ENCODE results near the gene CCDC57.
"Not testable (repeated sequence)": the region's sequence is repeated elsewhere in the genome, so short reads cannot be mapped to it uniquely, and the experiment has no call there.

Gene CCDC57

DNA sequence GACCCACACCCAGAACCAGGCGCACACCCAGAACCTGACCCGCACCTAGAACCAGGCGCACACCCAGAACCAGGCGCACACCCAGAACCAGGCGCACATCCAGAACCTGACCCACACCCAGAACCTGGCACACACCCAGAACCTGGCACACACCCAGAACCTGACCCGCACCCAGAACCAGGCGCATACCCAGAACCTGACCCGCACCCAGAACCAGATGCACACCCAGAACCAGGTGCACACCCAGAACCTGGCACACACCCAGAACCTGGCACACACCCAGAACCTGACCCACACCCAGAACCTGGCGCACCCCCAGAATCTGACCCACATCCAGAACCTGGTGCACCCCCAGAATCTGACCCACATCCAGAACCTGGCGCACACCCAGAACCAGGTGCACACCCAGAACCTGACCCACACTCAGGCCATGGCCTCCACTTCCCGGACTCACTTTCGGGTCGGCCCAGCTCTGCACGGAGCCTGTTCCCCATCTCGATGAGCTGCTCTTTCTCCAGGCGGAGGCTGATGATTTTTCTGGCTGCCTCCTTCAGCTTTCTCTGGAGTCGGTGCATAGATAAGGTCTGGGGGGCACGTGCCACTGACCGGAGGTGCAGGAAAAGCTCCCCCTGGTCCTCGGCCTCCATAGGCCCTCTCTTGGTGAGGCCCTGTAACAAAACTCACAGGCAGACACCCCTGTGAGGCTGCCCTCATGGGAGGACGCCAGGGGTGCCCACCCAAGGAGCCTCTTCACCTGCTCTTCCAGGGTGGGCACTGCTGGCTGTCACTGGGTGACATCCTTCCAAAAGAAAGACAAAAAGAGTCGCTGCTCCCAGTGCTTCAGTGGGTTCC, 61.3 kb downstream of the CCDC57 start:
- no peak for DNase-seq

DNA sequence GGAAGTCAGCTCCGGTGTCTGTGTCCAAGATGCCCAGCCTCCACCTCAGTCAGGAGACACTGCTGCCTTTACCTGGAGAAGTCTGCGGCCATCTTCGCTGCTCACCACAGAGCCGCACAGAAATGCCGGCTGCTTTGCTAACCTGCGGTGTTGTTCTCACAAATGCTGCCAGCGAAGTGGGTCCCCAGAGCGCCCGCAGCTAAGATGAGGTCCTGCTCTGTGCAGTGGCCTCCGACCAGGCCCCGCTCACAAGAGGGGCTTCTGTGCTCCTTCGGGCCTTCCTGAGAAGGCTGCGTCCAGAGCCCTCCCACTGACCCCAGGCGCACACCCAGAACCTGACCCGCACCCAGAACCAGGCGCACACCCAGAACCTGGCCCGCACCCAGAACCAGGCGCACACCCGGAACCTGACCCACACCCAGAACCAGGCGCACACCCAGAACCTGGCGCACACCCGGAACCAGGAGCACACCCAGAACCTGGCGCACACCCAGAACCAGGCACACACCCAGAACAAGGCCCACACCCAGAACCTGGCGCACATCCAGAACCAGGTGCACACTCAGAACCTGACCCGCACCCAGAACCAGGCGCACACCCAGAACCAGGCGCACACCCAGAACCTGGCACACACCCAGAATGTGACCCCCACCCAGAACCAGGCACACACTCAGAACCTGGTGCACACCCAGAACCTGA, 63.1 kb downstream of the CCDC57 start:
- DNase-seq, result no peak

DNA sequence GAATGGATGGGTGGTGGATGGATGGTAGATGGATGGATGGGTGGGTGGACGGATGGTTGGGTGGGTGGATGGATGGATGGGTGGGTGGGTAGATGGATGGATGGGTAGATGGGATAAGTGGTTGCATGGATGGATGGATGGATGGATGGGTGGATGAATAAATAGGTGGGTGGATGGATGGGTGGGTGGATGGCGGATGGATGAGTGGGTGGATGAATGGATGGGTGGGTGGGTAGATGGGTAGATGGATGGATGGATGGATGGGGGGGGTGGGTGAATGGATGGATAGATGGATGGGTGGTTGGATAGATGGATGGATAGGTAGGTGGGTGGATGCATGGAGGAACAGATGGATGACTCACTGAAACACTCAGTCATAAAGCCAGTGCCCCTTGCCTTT, 63.6 kb downstream of the CCDC57 start:
- no peak for DNase-seq

DNA sequence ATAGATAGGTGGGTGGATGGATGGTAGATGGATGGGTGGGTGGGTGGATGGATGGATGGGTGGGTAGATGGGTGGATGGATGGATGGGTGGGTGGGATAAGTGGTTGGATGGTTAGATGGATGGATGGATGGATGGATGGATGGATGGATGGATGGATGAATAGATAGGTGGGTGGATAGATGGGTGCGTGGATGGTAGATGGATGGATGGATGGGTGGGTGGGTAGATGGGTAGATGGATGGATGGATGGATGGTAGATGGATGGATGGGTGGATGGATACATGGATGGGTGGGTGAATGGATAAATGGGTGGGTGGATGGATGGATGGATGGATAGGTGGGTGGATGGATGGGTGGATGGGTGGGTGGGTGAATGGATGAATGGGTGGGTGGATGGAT, 64.6 kb downstream of the CCDC57 start:
- no peak for DNase-seq

DNA sequence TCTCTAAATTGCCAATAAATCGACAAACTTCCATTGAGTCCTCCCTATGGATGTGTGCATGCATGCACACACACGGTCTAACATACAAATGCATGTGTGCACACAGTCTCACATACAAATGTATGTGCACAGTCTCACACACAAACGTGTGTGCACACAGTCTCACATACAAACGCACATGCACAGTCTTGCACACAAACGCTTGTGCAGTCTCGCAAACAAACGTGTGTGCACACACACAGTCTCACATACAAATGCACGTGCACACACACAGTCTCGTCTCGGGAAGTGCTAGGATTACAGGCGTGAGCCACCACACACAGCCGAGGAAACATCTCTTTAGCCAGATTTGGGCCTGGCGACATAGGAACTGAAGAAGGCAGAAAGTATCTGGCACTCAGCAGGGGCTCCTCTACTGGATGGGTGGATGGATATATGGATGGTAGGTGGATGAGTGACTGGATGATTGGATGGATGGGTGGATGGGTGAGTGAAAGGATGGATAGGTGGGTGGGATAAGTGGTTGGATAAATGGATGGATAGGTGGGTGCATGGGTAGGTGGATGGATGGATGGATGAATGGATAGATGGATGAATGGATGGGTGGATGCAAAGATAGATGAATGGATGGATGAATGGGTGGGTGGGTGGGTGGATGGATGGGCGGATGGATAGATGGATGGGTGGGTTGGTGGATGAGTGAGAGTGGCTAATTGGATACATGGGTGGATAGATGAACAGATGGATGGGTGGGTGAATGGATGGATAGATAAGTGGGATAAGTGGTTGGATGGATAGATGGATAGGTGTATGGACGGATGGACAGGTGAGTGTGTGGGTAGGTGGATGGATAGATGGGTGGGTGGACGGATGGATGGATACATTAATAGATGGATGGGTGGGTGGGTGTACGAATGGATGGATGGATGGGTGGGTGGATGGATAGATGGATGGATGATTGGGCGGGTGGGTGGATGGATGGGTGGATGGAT, 65.7 kb downstream of the CCDC57 start:
- DNase-seq, result no peak

DNA sequence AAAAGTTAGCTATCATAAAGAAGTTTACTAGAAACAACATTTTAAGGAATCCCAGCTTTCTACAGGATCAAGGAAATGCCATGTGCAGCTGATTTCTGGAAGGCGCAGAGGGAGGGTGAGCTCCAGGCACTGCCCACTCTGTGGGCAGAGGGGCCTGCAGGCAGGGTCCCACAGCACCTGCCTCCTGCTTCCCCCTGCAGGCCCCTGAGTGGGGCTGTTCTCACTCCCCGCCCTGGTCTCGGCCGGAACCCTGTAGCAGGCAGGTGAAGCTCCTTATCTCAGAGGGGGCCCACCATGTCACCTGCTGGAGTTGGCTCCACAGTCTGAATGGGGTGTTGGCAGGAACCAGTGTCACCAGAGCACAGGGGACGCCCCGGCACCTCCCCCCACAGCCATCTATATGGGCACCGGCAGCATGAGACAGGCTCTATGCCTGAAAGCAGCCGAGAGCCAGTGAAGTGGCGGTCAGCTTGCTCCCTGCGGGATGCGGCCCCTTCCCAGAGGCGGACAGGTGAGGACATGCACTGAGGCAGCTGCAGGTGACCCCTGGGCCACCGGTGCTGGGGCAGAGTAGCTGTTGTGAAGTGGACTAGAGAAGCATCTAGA, 67.0 kb downstream of the CCDC57 start:
- no peak for DNase-seq

DNA sequence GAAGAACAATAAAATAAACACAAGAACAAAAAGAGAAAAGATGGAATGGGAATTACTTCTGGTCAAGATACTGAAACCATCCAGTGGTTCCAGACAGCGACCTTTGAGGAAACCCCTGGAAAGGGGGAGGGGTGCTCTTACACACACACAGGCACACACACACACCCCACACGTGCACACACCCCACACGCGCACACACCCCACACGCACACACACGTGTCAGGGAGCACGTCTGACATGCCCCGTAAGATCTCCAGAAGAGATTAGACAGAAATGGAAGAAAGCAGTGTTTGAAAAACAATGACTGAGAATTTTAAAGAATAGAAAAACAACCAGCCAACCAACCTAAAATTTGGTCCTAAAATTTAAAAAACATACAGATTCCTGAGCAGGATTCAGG, 69.3 kb downstream of the CCDC57 start:
- no peak for DNase-seq

DNA sequence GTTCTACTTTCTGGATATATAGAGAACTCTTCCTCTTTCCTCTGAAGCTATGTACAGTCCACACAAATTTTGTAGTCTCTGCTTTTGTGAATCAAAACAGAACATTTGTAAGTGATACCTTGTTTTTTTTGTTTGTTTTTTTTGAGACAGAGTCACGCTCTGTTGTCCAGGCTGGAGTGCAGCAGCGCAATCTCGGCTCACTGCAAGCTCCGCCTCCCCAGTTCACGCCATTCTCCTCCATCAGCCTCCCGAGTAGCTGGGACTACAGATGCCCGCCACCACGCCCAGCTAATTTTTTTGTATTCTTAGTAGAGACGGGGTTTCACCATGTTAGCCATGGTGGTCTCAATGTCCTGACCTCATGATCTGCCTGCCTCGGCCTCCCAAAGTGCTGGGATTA, 72.7 kb downstream of the CCDC57 start:
- DNase-seq, result not testable (repeated sequence)

DNA sequence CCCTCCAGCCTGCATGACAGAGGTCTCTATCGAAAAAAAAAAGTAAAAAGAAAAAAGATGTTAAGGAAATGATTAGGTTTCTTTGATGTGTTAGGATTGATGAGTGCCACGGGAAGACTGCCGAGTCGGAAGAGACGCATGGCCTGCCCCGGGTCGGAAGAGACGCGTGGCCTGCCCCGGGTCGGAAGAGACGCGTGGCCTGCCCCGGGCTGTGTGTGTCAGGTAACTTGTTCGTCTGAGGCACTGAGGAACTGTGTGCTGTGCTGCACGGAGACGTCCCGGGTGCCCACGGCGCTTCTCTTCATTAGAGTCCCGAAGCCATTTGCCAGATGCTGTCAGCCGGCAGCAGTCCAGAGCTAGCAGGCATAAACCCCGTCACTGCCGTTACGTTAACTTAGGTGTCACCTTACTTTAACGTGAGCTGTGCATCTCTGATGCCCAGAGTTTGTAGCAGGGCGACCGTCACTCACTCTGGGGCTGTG, 74.1 kb downstream of the CCDC57 start:
- no peak for DNase-seq

DNA sequence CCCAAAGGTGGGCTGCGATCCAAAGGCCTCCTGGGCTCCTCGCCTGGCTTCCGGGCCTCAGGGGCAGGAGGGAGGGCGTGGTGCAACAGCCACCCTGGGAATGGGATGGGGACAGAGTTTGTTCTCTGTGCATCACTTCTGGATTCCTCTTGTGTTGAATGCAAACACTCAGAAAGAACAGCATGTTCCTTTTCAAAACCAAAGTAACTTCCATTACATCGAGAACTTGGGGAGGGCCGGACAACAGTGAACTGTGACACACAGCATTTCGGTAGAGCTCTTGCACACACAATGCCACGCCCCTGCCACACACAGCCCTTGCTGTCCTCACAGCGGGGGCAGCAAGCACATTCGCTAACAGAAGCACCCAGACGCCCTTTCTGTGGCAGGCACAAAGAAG, 78.5 kb downstream of the CCDC57 start:
- peak in 1 of 2 experiments; percentile 19 for DNase-seq

DNA sequence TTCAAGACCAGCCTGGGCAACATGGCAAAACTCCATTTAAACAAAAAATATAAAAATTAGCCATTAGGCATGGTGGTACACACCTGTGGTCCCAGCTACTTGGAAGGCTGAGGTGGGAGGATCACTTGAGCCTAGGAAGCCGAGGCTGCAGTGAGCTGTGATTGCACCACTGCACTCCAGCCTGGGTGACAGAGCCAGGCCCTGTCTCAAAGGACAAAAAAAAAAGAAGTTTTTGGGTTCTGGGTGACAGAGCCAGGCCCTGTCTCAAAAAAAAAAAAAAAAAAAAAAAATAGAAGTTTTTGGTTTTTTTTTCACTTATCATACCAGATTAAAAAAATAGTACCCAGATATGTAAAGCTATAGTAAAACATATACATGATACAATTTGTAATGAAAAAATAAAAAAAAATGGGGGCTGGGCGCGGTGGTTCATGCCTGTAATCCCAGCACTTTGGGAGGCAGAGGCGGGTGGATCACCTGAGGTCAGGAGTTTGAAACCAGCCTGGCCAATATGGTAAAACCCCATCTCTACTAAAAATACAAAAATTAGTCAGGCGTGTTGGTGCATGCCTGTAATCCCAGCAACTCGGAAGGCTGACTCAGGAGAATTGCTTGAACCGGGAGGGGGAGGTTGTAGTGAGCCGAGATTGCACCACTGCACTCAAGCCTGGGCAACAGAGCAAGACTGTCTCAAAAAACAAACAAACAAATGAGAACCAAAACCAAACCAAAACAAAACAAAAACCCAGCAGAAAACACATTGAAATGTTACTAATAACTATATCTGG, 79.3 kb downstream of the CCDC57 start:
- not testable (repeated sequence) for DNase-seq

DNA sequence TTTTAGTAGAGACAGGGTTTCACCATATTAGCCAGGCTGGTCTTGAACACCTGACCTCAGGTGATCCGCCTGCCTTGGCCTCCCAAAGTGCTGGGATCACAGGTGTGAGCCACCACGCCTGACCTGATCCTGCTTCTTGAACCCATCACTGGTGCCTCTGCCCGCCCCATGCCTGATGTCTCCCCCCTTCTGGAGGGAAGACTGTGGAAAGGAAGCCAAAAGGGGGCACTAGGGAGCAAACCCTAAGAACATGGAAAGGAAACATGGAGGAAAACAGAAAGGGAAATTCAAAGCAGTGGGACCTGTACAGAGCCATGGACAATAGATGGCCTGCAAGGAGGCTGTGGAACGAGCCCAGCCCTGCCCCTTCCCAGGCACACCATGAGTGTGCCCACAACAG, 83.5 kb downstream of the CCDC57 start:
- no peak for DNase-seq

DNA sequence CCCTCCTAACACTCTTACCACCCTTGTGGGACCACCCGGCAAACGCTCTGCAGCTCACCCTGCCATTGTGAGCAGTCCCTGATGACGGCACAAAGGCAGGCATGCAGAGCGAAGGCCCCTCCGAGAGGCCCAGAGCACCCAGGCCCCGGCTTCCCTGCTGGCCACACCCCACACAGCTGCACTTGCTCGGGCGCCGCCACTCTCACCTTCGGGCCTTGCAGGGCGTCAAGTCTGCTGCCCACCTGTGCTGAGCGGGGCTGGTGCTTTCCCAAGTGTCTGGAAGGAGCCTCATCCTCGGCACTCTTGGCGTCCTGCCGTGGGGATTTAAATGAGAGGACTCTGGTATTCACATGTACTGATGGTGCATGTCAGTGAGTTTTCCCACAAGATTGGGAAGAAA, 84.4 kb downstream of the CCDC57 start:
- DNase-seq, result no peak

DNA sequence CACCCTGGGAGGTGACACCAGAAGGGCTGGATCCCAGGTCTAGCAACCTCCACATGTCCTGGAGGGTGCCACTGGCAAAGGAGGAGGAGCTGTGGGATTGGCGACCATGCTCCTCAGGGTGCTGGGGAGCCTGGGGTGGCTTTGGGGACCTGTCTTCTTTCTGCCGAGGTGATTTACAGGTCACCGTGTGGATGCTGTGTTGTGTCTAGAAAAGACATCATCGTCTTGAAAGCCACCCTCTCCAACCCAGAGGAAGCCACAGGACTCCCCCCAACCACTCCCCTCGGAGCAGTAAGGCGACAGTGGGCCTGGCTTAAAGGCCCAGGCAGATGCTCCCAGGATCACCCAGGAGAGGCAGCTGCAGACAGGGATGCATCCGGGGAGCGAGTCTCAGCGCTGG, 84.9 kb downstream of the CCDC57 start:
- no peak for DNase-seq

DNA sequence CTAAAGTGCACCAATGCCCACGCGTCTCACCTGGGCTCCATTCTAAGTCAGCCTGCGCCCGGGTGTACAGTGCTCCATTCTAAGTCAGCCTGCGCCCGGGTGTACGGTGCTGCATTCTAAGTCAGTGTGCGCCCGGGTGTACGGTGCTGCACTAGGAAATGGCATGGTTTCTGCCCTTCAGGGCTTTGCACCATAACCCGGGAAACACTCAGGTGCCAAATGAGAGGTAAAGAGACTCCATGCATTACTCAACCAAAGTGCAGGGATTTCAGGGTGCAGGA, 85.4 kb downstream of the CCDC57 start:
- DNase-seq, result no peak

DNA sequence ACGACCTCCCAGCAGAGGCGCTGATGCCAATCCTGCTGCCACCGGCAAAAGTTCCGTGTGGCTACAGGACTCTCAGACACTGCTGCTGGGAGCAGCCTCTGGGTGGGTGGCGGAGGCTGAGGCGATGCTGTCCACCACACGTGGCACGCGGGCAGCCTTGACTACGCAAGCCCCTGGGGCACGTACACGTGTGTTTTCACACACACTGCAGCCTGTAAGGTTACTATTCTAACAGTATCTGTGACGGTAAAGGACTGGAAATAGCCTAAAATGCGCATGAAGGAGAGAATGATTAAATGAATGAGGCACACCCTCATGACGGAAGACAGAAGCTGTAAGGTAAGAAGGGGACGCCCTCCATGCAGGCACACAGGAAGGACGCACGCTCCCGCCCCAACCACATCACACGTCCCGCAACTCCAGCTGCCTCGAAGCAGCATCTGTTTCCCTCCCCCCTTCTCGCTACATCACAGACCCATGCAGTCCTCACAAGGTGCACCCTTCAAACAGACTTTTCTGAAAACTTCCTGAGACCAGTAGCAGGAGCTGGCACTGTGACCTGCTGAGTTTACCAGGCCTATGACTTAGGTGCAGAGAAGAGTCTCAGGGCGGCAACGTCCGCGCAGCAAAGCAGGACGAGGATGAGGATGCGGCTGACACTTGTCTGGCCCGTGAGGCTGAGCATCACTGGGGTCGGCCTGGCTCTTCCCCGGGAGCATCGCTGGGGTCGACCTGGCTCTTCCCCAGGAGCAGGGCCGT, 85.9 kb downstream of the CCDC57 start:
- no peak for DNase-seq

DNA sequence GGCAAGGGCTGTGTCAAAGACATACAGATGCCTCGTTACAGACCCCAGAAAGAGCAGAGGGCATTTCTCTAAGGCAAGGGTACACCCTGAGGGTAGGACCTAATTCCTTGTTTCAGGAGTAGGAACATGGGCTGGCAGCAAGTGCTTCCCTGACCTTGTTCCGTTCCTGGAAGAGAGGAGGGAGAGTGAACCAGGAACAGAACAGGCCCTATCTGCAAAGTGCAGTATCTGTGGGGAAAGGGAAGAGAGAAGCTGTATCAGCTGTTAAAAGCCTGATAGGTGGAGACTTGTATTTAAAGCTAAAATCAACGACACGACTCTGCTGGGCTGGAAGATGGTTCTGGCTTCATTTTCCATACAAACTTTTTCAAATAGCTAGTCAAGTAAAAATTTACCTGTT, 88.5 kb downstream of the CCDC57 start:
- no peak for DNase-seq

DNA sequence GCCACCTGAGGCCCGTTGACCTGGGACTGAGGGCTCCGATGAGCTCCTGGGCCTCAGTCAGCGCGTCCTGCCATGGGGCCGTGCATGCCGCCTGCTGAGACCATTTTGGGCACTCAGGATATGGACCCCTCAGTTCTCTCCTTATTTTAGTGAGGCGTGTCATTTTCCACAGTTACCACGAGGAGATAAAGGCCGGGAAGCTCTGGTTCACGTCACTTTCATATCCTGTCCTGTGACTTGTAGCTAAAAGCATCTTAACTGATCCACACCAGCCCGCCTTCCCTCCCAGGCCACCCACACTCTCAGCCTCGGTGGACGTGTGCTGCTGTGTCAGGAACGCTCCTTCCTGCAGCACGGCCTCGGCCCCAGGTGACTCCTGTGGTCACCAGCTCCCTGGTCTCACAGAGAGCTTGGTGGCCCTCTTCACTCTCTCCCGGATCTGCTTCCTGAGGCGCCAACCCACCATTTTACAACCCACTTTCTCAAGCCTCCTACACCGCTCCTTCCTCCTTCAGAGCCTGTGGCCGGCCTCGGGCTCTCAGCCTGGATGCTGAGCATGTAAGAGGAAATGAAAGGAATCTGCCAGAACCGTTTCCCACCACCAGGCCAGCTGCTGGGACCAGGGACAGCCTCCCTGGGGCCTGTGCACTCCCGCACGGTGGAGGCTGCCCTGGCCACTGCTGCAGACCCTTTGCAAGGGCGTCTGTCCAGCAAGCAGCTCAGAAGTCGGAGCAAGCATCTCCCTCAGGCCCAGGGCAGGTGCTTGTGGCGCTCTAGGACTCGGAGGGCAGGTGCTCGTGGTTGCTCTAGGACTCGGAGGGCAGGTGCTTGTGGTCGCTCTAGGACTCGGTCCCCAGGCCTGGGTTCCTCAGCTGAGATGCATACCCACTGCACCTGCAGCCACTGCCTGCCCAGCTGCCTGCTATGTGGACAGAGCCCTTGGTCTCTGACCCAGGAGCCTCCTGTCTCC, 90.7 kb downstream of the CCDC57 start:
- no peak for DNase-seq

DNA sequence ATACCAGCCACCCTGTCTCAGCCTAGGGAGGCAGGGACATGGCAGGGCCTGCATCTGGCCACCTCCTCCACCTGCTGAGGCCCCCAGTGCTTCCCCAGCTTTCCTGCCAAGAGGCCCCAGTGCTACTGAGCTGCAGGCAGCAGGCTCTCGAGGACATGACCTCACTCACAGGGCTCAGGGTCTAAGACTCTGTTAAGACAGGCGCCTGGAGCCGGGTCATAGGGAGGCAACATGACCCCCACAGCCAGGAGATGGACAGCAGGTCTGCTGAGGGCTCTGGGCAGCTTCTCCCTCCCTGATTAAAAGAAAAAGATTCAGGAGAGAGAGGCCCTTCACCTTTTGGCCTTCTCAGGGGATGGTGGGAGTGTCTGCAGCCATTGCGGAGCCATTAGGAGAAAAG, 91.4 kb downstream of the CCDC57 start:
- DNase-seq, result no peak

DNA sequence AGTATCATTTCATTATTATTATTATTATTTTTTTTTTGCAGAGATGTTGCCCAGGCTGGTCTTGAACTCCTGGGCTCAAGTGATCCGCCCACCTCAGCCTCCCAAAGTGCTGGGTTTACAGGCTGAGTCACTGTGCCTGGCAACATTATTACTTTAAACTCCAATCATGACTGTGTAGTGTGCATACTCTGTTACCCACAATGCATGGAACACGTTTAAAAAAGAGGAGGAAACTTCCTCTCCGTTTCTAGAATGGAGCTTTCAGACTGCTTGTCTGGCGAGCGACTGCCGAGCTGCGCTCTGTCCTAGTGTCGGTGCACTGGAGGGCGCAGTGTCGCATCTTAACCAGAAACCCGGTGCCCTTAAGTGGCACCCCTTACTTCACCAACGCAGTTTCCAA, 92.5 kb downstream of the CCDC57 start:
- DNase-seq, result no peak

All from NCI-H2081 (cell line).